HG03045 (cell line): ENCODE results near the gene GFOD1.
"Not testable (repeated sequence)": the region's sequence is repeated elsewhere in the genome, so short reads cannot be mapped to it uniquely, and the experiment has no call there.

ENCODE experiments used
- ATAC-seq: cut with Tn5 transposase; IDR thresholded peaks from one replicate; pipeline ENCODE4 v1.9.1; 2021; ENCODE audit warnings: mild to moderate bottlenecking, moderate library complexity; ENCODE audit not compliant: unreplicated experiment

Gene GFOD1

GRCh38 chr6:13407709-13408695 lies 79.4 kb downstream of the GFOD1 start:
- no peak for ATAC-seq

GRCh38 chr6:13407368-13407708 lies 80.1 kb downstream of the GFOD1 start:
- ATAC-seq: no peak

GRCh38 chr6:13406781-13407180 lies 80.6 kb downstream of the GFOD1 start:
- no peak for ATAC-seq

GRCh38 chr6:13405961-13406477 lies 81.4 kb downstream of the GFOD1 start:
- ATAC-seq: no peak

GRCh38 chr6:13404892-13405254 lies 82.5 kb downstream of the GFOD1 start:
- ATAC-seq: no peak

- ATAC-seq: no peak
These were observed 83.0 kb downstream of the GFOD1 start for GRCh38 chr6:13404228-13404891.

GRCh38 chr6:13402711-13403110 lies 84.7 kb downstream of the GFOD1 start:
- no peak for ATAC-seq

- ATAC-seq: no peak
These were observed 86.6 kb downstream of the GFOD1 start for GRCh38 chr6:13400772-13401171.

- ATAC-seq: no peak
These were observed 88.9 kb downstream of the GFOD1 start for GRCh38 chr6:13398421-13398994.

- ATAC-seq: no peak
These were observed 89.4 kb downstream of the GFOD1 start for GRCh38 chr6:13398069-13398381.

GRCh38 chr6:13397359-13398068 lies 89.9 kb downstream of the GFOD1 start:
- peak; percentile 72 for ATAC-seq

GRCh38 chr6:13396241-13396792 lies 91.1 kb downstream of the GFOD1 start:
- ATAC-seq: no peak

- no peak for ATAC-seq
These were observed 91.8 kb downstream of the GFOD1 start for GRCh38 chr6:13395272-13396237.

GRCh38 chr6:13392462-13392861 lies 94.9 kb downstream of the GFOD1 start:
- ATAC-seq: no peak

GRCh38 chr6:13391537-13391936 lies 95.9 kb downstream of the GFOD1 start:
- no peak for ATAC-seq

GRCh38 chr6:13390658-13391057 lies 96.7 kb downstream of the GFOD1 start:
- ATAC-seq: no peak

- not testable (repeated sequence) for ATAC-seq
These were observed 98.2 kb downstream of the GFOD1 start for GRCh38 chr6:13389237-13389636.

GRCh38 chr6:13388769-13389168 lies 98.6 kb downstream of the GFOD1 start:
- not testable (repeated sequence) for ATAC-seq

GRCh38 chr6:13384966-13385365 lies 102.4 kb downstream of the GFOD1 start:
- no peak for ATAC-seq

- no peak for ATAC-seq
These were observed 102.9 kb downstream of the GFOD1 start for GRCh38 chr6:13384506-13384905.
